ENCODE results near the gene GNB1L. TPM values are rescaled to one million over a fixed set of nuclear protein-coding genes. Genes with fewer than 3 reads are reported as not detected.
A peak's percentile ranks its signal among the peaks of the same experiment; 100 is the strongest.
"Not testable (repeated sequence)": the region's sequence is repeated elsewhere in the genome, so short reads cannot be mapped to it uniquely, and the experiment has no call there.

GNB1L gene
- total and polyA plus RNA-seq, 5 donors: 2.1 to 4.9 (median 3.9) TPM

- ATAC-seq: no peak
- Histone ChIP-seq H3K27ac (ENCODE audit: low read length) (no peak overlapping the region), H3K4me3 (ENCODE audit: low read length) (no peak overlapping the region), H3K4me1 (ENCODE audit: control insufficient read depth, insufficient read depth, low read length) (no peaks in the 10 kb centered on the region), H3K9me3 (ENCODE audit: control insufficient read depth, low read length) (no peaks in the 10 kb centered on the region), H3K27me3 (ENCODE audit: control insufficient read depth, insufficient read depth) (no peaks in the 10 kb centered on the region)
- 92% methylated on average over 17 of the region's 17 CpGs for WGBS
- DNase-seq: peak; percentile 4 to 55 (median 47)
- intact Hi-C loops (cut with DNase I): no loop called here
These were observed 33.6 kb upstream of the GNB1L start for GRCh38 chr22:19888131-19888746.

DNA sequence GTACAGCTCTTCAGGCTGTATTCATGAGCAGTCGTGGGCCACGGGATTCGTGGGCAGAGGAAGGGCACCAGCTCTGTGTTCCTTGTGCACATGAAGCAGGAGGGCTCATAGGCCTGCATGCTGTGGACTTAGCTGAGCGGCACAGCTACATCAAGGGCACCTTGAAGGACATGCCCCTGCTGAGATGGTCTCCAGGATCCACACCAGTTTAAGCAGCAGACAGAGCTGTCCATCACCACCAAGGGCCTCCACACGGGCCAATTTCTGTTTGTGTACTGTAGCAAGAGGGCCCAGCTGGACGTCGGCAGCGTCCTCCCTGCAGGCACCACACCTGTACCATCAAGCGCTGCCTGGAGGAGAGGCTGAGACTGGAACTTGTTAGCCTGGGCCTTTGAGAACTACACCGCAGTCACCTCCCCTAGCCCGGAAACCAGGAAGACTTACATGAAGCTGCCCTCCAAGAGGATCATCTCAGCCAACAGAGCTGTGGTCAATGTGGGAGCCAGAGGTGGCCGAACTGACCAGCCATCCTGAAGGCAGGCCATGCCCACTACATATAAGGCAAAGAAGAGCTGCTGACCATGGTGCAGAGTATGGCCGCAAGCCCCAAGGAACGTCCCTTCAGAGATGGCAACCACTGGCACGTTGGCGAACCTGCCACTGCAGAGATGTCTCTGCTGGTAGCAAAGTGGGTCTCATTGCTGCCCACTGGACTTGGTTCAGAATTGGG is 32.7 kb upstream of the GNB1L start:
- WGBS: 90% methylated on average over 16 of the region's 16 CpGs
- ATAC-seq (no peak), DNase-seq (peak in 2 of 3 donors; percentile 5 to 34)
- Histone ChIP-seq H3K9me3 (ENCODE audit: control insufficient read depth, low read length) (no peaks in the 10 kb centered on the region), H3K4me1 (ENCODE audit: control insufficient read depth, insufficient read depth, low read length) (no peaks in the 10 kb centered on the region), H3K4me3 (ENCODE audit: low read length) (no peak overlapping the region), H3K27ac (ENCODE audit: low read length) (no peak overlapping the region), H3K27me3 (ENCODE audit: control insufficient read depth, insufficient read depth) (no peaks in the 10 kb centered on the region)
- intact Hi-C loops (cut with DNase I): no loop called here

- no peak overlapping the region for H3K27ac ChIP-seq (ENCODE audit: low read length)
- intact Hi-C loops (cut with DNase I): no loop called here
- 69% methylated on average over 12 of the region's 12 CpGs for WGBS
These were observed 32.1 kb upstream of the GNB1L start for GRCh38 chr22:19886605-19887255.

GRCh38 chr22:19885841-19886592 is 31.3 kb upstream of the GNB1L start:
- no peaks in the 10 kb centered on the region for H3K4me1 ChIP-seq (ENCODE audit: control insufficient read depth, insufficient read depth, low read length)
- no peak overlapping the region for H3K4me3 ChIP-seq (ENCODE audit: low read length)
- H3K9me3 ChIP-seq (ENCODE audit: control insufficient read depth, low read length): no peaks in the 10 kb centered on the region
- intact Hi-C loops (cut with DNase I): no loop called here
- DNase-seq (peak; percentile 12 to 49 (median 44)), ATAC-seq (no peak)
- H3K27me3 ChIP-seq (ENCODE audit: control insufficient read depth, insufficient read depth): no peaks in the 10 kb centered on the region
- 82% methylated on average over 15 of the region's 15 CpGs for WGBS
- no peak overlapping the region for H3K27ac ChIP-seq (ENCODE audit: low read length)

More at GRCh38 chr22:19886605-19887255, 32.1 kb upstream of the GNB1L start:
- peak; percentile 32 to 63 (median 52) for DNase-seq
- H3K27me3 ChIP-seq (ENCODE audit: control insufficient read depth, insufficient read depth): no peaks in the 10 kb centered on the region
- H3K4me1 ChIP-seq (ENCODE audit: control insufficient read depth, insufficient read depth, low read length): no peaks in the 10 kb centered on the region
- no peak overlapping the region for H3K4me3 ChIP-seq (ENCODE audit: low read length)
- peak; percentile 9 to 20 for ATAC-seq
- H3K9me3 ChIP-seq (ENCODE audit: control insufficient read depth, low read length): no peaks in the 10 kb centered on the region

- DNase-seq: peak in 1 of 3 donors; percentile 4
- 89% methylated on average over 26 of the region's 26 CpGs for WGBS
- ATAC-seq: no peak
- Histone ChIP-seq H3K9me3 (ENCODE audit: control insufficient read depth, low read length) (no peaks in the 10 kb centered on the region), H3K27me3 (ENCODE audit: control insufficient read depth, insufficient read depth) (no peaks in the 10 kb centered on the region), H3K27ac (ENCODE audit: low read length) (no peak overlapping the region), H3K4me3 (ENCODE audit: low read length) (no peak overlapping the region), H3K4me1 (ENCODE audit: control insufficient read depth, insufficient read depth, low read length) (no peaks in the 10 kb centered on the region)
- intact Hi-C loops (cut with DNase I): no loop called here
These were observed 30.5 kb upstream of the GNB1L start for GRCh38 chr22:19884954-19885751.

- no peaks in the 10 kb centered on the region for H3K4me1 ChIP-seq (ENCODE audit: control insufficient read depth, insufficient read depth, low read length)
- WGBS: 92% methylated on average over 15 of the region's 15 CpGs
- no peaks in the 10 kb centered on the region for H3K9me3 ChIP-seq (ENCODE audit: control insufficient read depth, low read length)
- DNase-seq (peak in 2 of 3 donors; percentile 11 to 46), ATAC-seq (no peak)
- no peak overlapping the region for H3K27ac ChIP-seq (ENCODE audit: low read length)
- intact Hi-C loops (cut with DNase I): no loop called here
- H3K27me3 ChIP-seq (ENCODE audit: control insufficient read depth, insufficient read depth): no peaks in the 10 kb centered on the region
- H3K4me3 ChIP-seq (ENCODE audit: low read length): no peak overlapping the region
These were observed 29.7 kb upstream of the GNB1L start for GRCh38 chr22:19884161-19884953.

DNA sequence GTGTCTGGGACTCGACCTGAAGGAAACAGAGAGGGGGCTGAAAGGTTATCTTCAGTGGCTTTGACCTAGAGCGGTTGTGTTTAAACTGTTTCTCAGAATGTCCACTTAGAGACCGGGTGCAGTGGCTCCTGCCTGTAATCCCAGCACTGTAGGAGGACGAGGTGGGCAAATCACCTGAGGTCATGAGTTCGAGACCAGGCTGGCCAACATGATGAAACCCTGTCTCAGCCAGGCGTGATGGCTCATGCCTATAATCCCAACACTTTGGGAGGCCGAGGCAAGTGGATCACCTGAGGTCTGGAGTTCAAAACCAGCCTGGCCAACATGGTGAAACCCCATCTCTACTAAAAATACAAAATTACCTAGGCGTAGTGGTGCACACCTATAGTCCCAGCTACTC is 28.8 kb upstream of the GNB1L start:
- H3K27ac ChIP-seq (ENCODE audit: low read length); intact Hi-C loops (cut with DNase I); ATAC-seq; H3K4me1 ChIP-seq (ENCODE audit: control insufficient read depth, insufficient read depth, low read length); H3K27me3 ChIP-seq (ENCODE audit: control insufficient read depth, insufficient read depth); H3K4me3 ChIP-seq (ENCODE audit: low read length); H3K9me3 ChIP-seq (ENCODE audit: control insufficient read depth, low read length): not testable (repeated sequence)
- WGBS: 93% methylated on average over 8 of the region's 8 CpGs
- peak in 1 of 3 donors; percentile 2 for DNase-seq

DNA sequence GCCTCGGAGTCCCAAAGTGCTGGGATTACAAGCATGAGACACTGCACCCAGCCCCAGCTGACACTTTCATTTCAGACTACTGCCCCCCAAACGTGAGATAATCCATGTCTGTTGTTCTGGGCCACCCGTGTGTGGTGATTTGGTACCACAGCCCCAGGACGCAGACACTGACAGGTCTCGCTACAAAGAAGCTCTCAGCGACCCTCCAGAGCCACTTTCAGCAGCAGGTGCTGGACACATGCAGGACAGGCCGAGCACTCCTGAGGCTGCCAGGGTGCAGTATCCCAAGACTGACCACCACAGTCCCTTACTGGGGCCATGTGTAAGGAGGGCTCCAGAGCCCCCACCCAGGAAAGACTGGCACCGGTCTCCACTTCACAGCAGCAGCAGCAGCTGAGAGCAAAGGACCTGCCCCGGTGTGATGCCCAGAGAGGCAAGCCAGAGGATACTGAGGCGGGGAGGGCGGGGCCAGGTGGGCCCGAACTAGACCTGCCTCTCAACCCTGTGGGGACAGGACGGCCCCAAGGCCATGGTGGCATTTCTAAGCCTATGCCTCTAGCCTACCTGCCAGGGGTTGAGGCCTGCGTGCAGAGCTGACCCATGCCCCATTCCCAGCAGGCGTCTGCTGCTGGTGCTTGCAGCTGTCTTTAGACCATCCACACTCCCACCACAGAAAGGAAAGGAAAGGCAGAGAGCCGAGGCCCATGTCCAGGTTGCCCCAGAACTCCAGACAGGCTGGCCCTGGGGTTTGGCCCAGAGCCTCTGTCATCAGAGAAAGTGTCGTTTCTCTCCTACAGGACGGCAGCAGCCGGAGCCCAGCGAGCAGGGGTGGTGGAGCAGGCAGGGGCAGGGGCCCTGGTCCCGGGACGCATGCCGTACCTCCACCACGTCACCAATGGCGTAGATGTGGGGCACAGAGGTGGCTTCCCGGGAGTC is 28.0 kb upstream of the GNB1L start:
- Histone ChIP-seq H3K27me3 (ENCODE audit: control insufficient read depth, insufficient read depth) (no peaks in the 10 kb centered on the region), H3K4me1 (ENCODE audit: control insufficient read depth, insufficient read depth, low read length) (no peaks in the 10 kb centered on the region), H3K4me3 (ENCODE audit: low read length) (no peak overlapping the region), H3K9me3 (ENCODE audit: control insufficient read depth, low read length) (no peaks in the 10 kb centered on the region), H3K27ac (ENCODE audit: low read length) (no peak overlapping the region)
- DNase-seq (peak in 2 of 3 donors; percentile 9 to 55), ATAC-seq (no peak)
- intact Hi-C loops (cut with DNase I): no loop called here
- 93% methylated on average over 26 of the region's 26 CpGs for WGBS

Data from right cardiac atrium (tissue), 5 donors.